ENCODE measurements around the gene INO80.

GRCh38 chr15:40960925-40961324 lies 155.2 kb downstream of the INO80 start:
- TF ChIP-seq, protein P1, sequence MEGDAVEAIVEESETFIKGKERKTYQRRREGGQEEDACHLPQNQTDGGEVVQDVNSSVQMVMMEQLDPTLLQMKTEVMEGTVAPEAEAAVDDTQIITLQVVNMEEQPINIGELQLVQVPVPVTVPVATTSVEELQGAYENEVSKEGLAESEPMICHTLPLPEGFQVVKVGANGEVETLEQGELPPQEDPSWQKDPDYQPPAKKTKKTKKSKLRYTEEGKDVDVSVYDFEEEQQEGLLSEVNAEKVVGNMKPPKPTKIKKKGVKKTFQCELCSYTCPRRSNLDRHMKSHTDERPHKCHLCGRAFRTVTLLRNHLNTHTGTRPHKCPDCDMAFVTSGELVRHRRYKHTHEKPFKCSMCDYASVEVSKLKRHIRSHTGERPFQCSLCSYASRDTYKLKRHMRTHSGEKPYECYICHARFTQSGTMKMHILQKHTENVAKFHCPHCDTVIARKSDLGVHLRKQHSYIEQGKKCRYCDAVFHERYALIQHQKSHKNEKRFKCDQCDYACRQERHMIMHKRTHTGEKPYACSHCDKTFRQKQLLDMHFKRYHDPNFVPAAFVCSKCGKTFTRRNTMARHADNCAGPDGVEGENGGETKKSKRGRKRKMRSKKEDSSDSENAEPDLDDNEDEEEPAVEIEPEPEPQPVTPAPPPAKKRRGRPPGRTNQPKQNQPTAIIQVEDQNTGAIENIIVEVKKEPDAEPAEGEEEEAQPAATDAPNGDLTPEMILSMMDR (IDR thresholded peaks at IDR 0.05 in 4 of 5, conservative IDR thresholded peaks at IDR 0.05 in 1 of 5), result no peak
- no peak for TF ChIP-seq POLR2A (IDR thresholded peaks at IDR 0.05)
